GM19468 (cell line): Measurements from ENCODE around the gene AMDHD2.
A peak's percentile ranks its signal among the peaks of the same experiment; 100 is the strongest.

Source experiments
- ATAC-seq: cut with Tn5 transposase; IDR thresholded peaks from one replicate; pipeline ENCODE4 v1.9.1; 2021; ENCODE audit warnings: mild to moderate bottlenecking, moderate library complexity, moderate number of reproducible peaks; ENCODE audit not compliant: unreplicated experiment; ENCODE audit errors: extremely low read depth

AMDHD2 gene

DNA sequence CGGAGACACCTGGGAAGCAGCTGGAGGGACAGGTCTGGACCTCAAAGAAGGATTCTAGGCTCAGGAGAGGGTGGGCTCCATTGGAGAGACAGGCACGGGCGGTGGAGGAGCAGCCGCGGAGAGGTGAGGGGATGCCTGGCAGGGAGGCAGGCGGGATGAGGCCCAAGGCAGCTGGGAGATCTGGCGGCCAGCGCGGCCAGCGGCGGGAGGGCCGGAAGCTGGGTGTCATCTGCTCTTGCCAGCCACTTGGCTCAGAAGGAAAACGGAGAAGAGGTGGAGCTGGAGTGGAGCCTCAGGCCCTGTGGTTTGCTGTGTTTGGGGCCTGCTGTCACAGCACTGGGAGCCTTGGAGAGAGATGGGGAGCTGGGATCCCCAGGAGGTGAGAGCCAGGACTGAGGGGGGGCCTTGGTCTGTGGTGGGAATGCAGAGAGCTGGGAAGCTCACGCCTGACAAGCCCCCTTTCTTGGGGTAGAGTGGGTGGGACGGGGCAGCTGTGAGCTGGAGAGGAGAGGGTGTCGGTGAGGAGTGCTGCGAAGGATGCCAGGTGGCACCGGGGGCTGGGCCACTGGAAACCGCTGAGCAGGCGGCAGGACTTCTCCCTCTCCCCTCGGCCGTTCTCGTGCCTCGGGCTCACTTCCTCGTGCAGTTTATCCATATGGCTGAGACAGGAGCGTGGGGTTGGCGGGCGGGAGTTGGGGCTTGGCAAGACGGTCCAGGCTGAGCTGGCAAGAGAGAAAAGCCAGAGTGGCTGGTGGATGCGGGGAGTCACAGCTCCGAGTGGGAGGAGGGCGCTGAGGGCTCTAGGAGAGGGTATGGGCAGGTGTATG lies 37.2 kb upstream of the AMDHD2 start:
- ATAC-seq, result no peak

DNA sequence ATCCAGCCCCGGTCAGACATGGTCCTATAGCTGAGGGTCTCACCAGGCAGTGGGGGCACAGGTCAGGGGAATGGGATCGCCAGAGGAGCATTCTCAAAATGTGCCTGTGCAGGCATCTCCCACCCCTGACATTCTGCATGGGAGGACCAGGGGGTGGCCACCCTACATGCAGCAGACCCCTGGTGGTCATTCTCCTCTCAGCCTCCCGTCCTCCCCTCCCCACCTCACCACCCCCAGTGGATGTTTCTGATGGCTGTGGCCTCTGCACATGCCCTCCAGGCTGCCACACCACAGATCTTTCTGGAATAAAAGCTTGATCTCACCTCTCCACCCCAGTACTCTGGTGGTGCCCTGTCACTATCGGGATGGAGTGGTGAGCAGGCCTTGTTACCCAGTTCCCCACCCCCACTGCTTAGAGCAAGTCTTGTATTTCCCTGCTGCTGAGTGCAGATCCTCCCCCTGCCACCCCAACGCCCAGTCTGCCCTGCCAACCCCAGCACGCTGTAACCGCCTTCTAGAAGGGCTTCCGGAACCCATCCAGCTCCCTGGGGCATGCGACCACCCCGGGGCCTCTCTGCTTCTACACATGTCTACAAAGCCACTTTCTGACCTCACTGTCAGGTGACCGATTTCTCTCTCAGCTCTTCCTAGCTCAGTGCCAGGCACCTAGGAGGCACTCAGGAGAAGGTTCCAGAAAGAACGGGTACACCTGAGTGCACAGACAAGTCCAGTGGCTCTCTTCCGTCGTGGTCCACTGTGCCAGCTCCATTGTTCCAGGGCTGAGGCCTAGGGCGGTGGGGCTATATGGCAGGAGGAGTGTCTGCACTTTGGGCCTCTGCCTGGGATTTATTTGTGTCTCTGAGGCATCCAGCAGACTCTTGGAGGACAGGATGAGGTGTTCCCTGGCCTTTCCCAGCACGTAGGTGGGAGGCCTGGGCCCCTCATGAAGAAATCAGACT lies 36.0 kb upstream of the AMDHD2 start:
- ATAC-seq, result no peak

DNA sequence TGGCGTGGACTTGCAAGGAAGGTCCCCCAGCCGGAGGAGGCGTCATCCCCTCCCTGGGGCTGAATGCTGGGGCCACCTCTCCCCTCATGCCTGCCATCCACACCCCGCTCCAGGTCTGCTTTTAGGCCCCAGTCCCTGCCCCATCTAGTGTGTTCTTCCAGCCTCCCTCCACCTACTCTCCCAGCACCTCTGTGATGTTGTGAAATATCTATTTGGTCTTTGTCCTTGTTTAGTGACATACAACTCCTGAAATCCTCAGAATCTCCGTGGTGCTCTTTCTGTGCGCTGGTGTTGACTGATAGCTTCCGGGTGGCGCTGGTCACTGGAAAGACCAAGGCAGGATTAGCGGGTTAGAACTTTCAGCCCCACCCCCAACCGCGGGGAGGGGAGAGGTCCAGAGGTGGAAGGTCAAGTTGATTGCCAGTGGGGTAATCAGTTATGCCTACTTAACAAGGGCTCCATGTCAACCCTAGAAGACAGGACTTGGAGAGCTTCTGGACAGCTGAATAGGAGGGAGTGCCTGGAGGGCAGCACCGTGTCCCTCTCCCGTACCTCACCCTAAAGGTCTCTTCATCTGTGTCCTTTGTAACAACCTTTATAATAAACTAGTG lies 35.2 kb upstream of the AMDHD2 start:
- ATAC-seq, result no peak

DNA sequence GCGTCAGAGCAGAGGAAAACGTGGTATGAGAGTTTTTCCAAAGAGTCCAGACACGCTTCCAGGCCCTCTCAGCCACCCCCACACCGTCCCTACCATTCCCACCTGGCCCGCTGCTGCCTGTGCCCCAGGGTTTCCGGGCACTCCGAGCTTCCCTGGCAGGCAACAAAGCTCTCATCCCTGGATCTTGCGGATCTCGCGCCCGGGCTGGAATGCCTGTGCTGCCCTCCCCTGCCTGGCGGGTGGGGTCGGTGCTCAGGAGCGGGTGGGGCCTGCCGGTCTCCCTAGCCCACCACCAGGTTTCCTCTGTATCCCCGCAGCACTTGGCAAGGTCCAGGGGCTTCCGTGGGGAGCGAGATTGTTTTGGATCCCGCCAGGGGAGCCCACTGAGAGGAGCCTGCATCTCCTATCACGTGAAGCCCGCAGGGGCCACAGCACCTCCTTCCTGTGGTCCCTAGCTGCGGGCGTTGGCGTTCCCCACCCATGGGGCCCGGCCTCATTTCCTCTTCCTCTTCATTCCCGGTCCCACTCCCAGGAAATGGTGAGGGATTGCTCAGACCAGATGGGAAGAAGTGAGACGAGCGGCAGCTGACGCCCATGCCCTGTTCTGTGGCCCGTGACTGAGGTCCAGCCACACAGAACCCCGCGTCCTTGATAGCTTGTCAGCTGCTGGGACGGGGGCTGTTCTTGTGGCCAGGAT lies 34.2 kb upstream of the AMDHD2 start:
- no peak for ATAC-seq

DNA sequence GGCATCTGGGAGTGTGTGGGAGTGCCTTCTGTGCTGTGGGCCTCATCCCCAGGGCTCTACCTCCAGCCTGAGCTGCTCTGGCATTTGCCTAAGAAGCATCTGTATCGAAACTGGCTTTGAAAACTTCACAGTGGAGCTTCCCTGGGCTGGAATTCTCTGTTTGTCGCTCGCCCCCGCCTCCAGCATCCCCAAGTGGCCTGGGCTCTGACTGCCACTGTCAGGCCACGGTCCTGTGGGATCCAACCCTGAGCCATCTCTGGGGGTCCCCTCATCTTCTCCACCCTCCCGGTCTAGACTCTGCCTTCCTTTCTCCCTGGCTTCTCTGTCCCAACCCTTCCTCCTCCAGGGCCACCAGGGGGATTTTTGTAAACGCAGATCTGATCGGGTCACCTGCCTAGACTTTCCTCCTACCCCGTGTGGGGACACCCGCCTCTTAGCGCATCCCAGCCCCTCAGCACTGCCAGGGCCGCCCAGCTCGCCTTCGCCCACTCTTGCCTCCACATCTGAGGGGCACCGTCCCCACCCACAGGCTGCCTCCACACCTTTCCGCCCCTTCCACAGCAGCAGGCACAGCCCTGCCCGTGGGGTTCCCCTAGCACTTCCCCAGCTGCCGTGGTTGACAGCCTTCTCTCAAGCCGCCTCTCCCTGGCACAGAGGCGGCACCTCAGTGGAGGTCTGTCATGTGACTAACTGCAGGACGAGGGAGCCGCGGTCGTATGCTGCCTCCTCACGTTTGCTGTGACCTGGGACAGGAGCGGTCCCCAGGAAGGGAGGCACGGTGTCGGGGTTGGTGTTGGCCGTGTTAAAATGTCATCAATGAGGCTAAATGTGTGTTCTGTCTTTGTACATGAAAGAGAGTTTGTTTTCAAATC lies 33.3 kb upstream of the AMDHD2 start:
- peak; percentile 65 for ATAC-seq

DNA sequence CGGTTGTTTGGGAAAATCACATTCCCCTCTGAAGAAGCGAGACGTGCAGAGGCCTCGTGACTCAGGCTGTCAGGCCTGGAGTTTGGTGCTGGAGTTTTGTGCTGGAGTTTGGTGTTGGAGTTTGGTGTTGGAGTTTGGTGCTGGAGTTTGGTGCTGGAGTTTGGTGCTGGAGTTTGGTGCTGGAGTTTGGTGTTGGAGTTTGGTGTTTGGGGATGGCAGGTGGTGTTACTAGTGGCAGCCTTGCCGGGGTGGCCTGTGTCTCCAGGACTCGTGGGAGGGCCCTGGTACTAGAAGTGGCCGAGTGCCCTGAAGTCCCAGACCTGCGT lies 32.7 kb upstream of the AMDHD2 start:
- ATAC-seq, result no peak

DNA sequence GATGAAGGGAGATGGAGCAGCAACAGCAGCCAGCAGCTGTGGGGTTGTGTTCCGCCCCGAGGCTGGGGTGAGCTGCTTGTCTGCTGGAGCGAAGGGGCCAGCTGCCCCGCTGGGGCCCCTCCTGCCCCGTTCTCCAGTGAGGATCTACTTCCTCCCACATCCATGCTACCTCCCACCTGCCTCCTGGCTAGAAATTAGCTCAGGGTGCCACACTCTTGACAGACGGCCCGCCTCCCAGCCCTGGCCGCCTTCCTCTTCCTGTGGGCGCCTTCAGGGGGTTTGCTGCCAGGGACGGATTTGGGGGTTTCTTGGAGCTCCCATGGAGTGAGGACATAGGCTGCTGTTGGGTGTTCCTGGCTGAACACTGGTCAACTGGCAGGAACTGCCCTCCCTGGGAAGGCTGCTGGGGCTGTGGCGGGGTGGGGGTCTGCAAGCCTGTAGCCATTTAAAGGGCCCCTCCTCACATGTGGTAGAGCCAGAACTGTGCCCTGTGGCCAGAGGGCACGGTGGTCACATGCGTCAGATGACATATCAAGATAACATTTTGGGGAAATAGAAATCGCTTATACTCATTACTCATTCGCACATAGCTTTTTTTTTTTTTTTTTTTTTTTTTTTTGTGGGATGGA lies 32.2 kb upstream of the AMDHD2 start:
- no peak for ATAC-seq

DNA sequence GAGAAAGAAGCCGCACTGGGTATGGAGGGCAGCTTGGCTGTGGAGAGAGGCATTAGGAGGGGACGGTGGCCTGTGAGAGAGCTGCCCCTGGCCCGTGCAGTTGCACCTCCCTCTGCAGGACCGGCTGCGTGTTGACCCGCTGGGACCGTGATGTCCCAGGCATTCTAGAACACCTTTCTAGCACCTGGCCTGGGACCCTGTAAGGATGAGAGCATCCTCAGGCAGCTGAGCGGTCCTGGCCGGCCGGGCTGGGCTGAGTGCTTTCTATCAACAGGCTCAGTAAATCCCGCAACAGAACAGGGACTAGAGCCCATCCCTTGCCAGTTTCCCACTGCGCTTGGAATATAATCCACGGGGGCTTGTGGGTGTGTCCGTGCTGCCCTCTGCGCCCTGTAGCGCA lies 30.6 kb upstream of the AMDHD2 start:
- no peak for ATAC-seq

DNA sequence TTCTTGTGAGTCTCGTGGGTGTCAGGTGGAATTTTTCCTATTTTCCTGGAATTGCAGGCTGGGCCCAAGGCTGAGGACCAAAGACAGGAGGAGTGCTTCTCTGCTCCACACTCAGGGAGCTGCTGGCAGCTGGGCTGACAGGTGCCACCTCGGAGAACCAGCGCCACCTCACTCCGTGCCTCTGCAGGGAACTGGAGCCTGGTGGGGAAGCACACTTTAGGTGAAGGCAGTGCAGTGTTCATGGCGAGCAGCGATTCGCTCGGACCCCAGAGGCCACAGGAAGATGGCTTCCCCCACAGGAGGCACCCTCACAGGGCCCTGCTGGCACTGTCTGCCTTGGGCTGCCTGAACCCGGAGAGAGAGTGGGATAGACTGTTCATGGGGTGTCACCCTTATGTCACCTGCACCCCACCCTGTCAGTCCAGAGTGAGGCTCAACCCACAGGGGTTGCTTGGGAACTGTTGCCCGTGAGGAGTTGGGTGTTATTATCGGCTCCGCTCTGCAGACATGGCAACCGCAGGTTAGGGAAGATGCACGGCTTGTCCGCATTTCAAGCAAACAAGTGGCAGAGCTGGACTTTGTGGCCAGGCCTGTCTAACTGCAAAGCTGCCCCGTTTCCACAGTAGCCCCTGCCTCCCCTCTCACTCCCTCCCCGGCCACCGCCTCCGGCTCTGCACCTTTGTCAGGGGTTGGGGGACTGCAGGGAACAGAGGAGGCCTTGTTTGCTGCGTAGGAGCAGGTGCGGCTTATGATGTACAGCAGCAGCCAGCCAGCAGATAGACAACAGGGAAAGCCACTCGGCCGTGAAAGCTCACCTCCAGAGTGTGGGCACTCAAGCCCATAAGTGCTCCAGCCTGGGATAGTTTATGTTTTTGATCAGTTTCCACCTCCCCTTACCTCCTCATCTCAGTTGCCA lies 29.7 kb upstream of the AMDHD2 start:
- ATAC-seq, result no peak

DNA sequence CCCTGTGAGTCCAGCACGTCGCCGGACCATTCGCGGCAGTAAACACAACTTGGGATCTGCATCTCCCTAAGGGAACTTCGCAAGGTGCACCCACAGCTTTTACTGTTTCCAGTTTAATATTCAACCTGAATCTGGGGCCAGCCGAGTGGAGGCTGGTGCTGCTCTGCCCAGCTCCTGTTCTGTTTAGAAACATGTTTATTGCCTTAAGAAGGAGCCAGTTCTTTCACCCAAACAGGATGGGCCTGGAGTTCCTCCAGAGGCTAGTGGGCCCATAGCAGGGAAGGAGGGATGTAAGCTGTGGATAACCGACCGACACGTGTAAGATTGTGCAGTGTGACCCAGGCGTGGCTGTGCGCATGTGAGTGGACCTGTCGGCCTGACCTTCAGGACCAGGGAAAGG lies 27.9 kb upstream of the AMDHD2 start:
- no peak for ATAC-seq

DNA sequence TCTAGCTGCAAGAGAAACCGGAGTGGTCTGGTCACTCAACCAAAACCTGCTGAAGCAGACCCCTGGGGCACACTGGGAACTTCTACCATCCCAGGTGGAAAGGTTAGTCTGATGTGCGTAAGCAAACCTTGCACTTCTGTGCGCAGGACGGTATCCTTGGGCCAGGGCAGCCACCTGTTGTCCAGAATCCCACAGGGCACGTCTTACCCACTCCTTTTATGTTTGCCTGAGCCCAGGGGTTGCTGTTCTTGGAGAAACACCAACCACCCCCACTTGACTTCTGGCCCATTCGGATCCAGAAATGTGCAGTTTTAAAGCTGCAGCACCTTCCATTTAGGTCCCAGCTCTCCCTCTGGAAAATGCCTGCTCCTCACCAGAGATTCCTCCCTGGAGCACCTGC lies 26.6 kb upstream of the AMDHD2 start:
- ATAC-seq, result no peak

DNA sequence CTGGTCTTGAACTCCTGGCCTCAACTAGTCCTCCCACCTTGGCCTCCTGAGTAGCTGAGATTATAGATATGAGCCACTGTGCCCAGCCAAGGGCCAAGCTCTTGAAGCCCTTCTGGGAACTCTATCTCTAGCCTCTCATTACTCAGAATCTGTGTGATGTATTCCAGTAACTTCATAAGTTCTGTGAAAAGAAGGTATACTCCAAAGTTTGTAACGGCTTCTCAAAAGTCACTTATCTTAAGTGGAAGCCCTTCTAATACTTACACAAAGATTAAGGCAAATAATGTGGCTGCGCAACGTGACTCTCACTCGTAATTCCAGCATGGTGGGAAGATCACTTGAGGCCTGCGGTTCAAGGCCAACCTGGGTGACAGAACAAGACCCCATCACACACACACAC lies 25.6 kb upstream of the AMDHD2 start:
- no peak for ATAC-seq

DNA sequence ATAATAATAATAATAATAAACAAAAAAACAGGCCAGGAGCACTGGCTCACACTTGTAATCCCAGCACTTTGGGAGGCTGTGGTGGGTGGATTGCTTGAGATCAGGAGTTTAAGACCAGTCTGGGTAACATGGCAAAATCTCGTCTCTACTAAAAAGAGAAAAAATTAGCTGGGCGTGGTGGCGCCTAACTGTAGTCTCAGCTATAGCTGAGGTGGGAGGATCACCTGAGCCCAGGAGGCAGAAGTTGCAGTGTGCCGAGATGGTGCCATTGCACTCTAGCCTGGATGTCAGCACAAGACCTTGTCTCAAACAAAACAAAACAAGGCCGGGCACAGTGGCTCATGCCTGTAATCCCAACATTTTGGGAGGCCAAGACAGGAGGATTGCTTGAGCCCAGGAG lies 25.1 kb upstream of the AMDHD2 start:
- ATAC-seq, result no peak

DNA sequence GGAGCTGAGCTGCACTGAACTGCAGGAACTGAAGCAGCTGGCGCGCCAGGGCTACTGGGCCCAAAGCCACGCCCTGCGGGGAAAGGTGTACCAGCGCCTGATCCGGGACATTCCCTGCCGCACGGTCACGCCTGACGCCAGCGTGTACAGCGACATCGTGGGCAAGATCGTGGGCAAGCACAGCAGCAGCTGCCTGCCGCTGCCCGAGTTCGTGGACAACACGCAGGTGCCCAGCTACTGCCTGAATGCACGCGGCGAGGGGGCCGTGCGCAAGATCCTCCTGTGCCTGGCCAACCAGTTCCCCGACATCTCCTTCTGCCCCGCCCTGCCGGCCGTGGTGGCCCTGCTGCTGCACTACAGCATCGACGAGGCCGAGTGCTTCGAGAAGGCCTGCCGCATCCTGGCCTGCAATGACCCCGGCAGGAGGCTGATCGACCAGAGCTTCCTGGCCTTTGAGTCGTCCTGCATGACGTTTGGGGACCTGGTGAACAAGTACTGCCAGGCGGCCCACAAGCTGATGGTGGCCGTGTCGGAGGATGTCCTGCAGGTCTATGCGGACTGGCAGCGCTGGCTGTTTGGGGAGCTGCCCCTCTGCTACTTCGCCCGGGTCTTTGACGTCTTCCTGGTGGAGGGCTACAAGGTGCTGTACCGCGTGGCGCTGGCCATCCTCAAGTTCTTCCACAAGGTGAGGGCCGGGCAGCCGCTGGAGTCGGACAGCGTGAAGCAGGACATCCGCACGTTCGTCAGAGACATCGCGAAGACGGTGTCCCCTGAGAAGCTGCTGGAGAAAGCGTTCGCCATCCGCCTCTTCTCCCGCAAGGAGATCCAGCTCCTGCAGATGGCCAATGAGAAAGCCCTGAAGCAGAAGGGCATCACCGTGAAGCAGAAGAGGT lies 23.7 kb upstream of the AMDHD2 start:
- ATAC-seq, result no peak

DNA sequence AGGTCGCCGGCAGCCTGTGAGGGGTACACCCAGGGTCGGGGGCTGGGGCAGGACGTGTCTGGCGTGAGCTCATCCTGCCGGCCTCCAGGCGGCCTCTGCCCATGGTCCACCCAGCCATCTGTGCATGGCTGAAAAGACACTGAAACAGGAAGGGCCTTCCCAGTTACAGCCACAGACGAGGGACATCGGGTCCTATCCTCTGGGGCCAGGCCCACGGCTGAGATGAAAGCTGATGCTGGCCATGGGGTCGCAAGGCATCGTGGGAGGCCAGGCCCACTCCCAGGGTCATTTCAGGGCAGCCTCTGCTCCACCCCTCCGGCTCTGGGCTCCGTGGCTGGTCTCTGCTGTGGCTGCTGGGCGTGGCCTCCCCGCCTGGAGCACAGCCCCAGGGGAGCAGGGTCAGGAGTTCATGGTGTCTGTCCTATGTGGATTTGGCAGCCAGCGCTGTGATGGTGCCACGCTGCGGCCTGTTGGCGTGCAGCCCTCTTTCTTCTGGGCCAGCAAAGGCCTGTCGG lies 23.0 kb upstream of the AMDHD2 start:
- ATAC-seq, result no peak

DNA sequence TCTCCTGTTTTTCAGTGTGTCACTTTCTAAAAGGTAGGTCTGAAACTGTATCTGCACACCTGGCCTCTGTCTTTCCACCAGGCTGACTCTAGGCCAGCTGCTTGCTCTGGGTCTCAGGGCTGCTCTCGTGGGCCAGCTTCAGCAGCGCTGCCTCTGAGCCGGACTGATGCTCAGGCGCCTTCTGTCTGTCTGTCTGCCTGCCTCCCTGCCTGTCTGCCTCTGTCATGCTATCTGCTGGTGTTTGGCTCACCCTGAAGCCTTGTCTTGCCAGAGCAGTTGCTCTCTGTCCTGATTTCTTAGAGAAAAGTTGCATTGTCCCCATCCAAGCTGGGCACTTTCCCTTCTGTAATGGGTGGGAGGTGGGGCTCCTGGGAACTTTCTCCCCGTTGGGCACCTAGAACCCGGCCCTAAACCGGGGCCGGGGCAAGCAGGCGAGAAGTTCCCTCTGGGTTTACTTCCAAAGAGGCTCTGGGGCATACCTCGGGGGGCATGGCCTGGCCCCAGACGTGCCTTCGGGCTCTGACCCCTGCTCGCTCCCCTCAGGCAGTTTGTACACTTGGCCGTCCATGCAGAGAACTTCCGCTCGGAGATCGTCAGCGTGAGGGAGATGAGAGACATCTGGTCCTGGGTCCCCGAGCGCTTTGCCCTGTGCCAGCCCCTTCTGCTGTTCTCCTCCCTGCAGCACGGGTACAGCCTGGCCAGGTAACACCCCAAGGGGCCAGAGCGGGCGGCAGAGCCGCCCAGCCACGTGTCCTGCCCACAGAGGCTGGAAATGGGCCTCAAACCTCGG lies 22.3 kb upstream of the AMDHD2 start:
- no peak for ATAC-seq
